ENCODE measurements around the gene SUSD4.
"Not testable (repeated sequence)": the region's sequence is repeated elsewhere in the genome, so short reads cannot be mapped to it uniquely, and the experiment has no call there.

SUSD4 gene

GRCh38 chr1:223285452-223285851, 78.5 kb downstream of the SUSD4 start:
- DNase-seq: no peak

GRCh38 chr1:223283697-223284096, 80.3 kb downstream of the SUSD4 start:
- not testable (repeated sequence) for DNase-seq

GRCh38 chr1:223278311-223278710, 85.7 kb downstream of the SUSD4 start:
- DNase-seq: not testable (repeated sequence)

GRCh38 chr1:223276029-223276428, 87.9 kb downstream of the SUSD4 start:
- DNase-seq: no peak

- no peak for DNase-seq
These were observed 90.5 kb downstream of the SUSD4 start for GRCh38 chr1:223273511-223273910.

- no peak for DNase-seq
These were observed 92.7 kb downstream of the SUSD4 start for GRCh38 chr1:223271085-223271781.

- DNase-seq: no peak
These were observed 93.8 kb downstream of the SUSD4 start for GRCh38 chr1:223270155-223270554.

GRCh38 chr1:223269006-223269405, 95.0 kb downstream of the SUSD4 start:
- DNase-seq: no peak

- no peak for DNase-seq
These were observed 97.3 kb downstream of the SUSD4 start for GRCh38 chr1:223266632-223267172.

- DNase-seq: no peak
These were observed 98.7 kb downstream of the SUSD4 start for GRCh38 chr1:223264983-223265908.

- DNase-seq: no peak
These were observed 99.4 kb downstream of the SUSD4 start for GRCh38 chr1:223264529-223264928.

GRCh38 chr1:223261914-223262313, 102.1 kb downstream of the SUSD4 start:
- DNase-seq: no peak

GRCh38 chr1:223260712-223261111, 103.3 kb downstream of the SUSD4 start:
- DNase-seq: no peak

- no peak for DNase-seq
These were observed 104.5 kb downstream of the SUSD4 start for GRCh38 chr1:223259462-223259861.

GRCh38 chr1:223258751-223259198, 105.2 kb downstream of the SUSD4 start:
- no peak for DNase-seq

GRCh38 chr1:223257856-223258550, 106.0 kb downstream of the SUSD4 start:
- DNase-seq: no peak

GRCh38 chr1:223256034-223256433, 107.9 kb downstream of the SUSD4 start:
- DNase-seq: no peak

- DNase-seq: no peak
These were observed 110.1 kb downstream of the SUSD4 start for GRCh38 chr1:223253916-223254315.

GRCh38 chr1:223251387-223251786, 112.6 kb downstream of the SUSD4 start:
- not testable (repeated sequence) for DNase-seq

- DNase-seq: no peak
These were observed 113.4 kb downstream of the SUSD4 start for GRCh38 chr1:223250632-223251015.

- no peak for DNase-seq
These were observed 113.9 kb downstream of the SUSD4 start for GRCh38 chr1:223249854-223250631.

- DNase-seq: no peak
These were observed 115.2 kb downstream of the SUSD4 start for GRCh38 chr1:223248770-223249140.

All from activated T-cell treated with anti-CD3 and anti-CD28 coated beads, Interleukin-2, amount 50 U/mL, for 48 hours (primary cell).